Upper lobe of left lung (tissue), 4 donors: ENCODE data around the gene ZNF185.

Source experiments
- POLR2A ChIP-seq, 4 donors: fragments of 450-650 bp; IDR thresholded peaks; one replicate each; pipeline ENCODE4 v1.5.1; 2016 to 2017; ENCODE audit warnings: antibody characterized with exemption in 4 of 4, mild to moderate bottlenecking in 2 of 4
- TF ChIP-seq, protein P1 (sequence below), 6 experiments: fragments of 450-650 bp in 4 of 6; fragments of 200-600 bp in 2 of 6; sonication (generic) in 2 of 6; IDR thresholded peaks; one replicate each; pipeline ENCODE4 v1.5.1; 2016 to 2019; ENCODE audit warnings: antibody characterized with exemption in 6 of 6

DNA sequence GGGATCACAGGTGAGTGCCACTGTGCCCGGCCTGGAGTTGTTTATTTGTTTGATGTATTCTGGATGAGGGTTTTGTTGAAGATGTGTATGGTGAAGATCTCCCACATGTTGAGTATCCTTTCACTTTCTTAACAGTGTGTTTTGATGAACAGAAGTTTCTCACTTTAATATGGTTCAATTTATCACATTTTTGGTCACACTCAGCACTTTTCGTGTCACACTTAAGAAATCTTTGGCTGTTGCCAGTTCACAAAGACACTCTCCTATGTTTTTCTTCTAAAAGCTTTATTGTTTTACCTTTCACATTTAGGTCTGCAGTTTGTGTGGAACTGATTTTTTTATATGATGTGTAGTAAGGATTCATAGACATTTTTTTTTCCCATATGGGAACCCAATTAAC lies 16.6 kb upstream of the ZNF185 start:
- TF ChIP-seq, protein P1, sequence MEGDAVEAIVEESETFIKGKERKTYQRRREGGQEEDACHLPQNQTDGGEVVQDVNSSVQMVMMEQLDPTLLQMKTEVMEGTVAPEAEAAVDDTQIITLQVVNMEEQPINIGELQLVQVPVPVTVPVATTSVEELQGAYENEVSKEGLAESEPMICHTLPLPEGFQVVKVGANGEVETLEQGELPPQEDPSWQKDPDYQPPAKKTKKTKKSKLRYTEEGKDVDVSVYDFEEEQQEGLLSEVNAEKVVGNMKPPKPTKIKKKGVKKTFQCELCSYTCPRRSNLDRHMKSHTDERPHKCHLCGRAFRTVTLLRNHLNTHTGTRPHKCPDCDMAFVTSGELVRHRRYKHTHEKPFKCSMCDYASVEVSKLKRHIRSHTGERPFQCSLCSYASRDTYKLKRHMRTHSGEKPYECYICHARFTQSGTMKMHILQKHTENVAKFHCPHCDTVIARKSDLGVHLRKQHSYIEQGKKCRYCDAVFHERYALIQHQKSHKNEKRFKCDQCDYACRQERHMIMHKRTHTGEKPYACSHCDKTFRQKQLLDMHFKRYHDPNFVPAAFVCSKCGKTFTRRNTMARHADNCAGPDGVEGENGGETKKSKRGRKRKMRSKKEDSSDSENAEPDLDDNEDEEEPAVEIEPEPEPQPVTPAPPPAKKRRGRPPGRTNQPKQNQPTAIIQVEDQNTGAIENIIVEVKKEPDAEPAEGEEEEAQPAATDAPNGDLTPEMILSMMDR (IDR thresholded peaks at IDR 0.05), result no peak
- TF ChIP-seq POLR2A (IDR thresholded peaks at IDR 0.05), result no peak
